ENCODE data around the gene PITRM1.

Gene PITRM1

GRCh38 chr10:3139216-3139910 is 33.2 kb downstream of the PITRM1 start:
- H3K27me3 Mint-ChIP-seq (ENCODE audit: low read depth): no peaks in the 10 kb centered on the region
- H3K27ac Mint-ChIP-seq: no peak overlapping the region
- no peak overlapping the region for H3K4me3 Mint-ChIP-seq
- peaks cover 38% of the 10 kb centered on the region for H3K4me1 Mint-ChIP-seq
- no peak for TF ChIP-seq CTCF (IDR thresholded peaks at IDR 0.05; ENCODE audit: unreplicated experiment in 3 of 3)
- H3K36me3 Mint-ChIP-seq (ENCODE audit: low read depth): peaks cover 86% of the 10 kb centered on the region
- no peaks in the 10 kb centered on the region for H3K9me3 Mint-ChIP-seq

- no peak overlapping the region for H3K4me3 Mint-ChIP-seq
- H3K4me1 Mint-ChIP-seq: peaks cover 38% of the 10 kb centered on the region
- no peaks in the 10 kb centered on the region for H3K27me3 Mint-ChIP-seq (ENCODE audit: low read depth)
- peak overlapping the region in 1 of 3 experiments; percentile 64 for H3K27ac Mint-ChIP-seq
- no peak for TF ChIP-seq CTCF (IDR thresholded peaks at IDR 0.05; ENCODE audit: unreplicated experiment in 3 of 3)
- H3K9me3 Mint-ChIP-seq: no peaks in the 10 kb centered on the region
- peaks cover 82% of the 10 kb centered on the region for H3K36me3 Mint-ChIP-seq (ENCODE audit: low read depth)
Measured at GRCh38 chr10:3137958-3138726, 34.4 kb downstream of the PITRM1 start.

GRCh38 chr10:3136763-3137611 is 35.6 kb downstream of the PITRM1 start:
- TF ChIP-seq CTCF (IDR thresholded peaks at IDR 0.05; ENCODE audit: unreplicated experiment in 3 of 3): no peak
- peaks cover 84% of the 10 kb centered on the region for H3K36me3 Mint-ChIP-seq (ENCODE audit: low read depth)
- H3K27me3 Mint-ChIP-seq (ENCODE audit: low read depth): no peaks in the 10 kb centered on the region
- H3K4me3 Mint-ChIP-seq: no peak overlapping the region
- H3K9me3 Mint-ChIP-seq: no peaks in the 10 kb centered on the region
- H3K4me1 Mint-ChIP-seq: peaks cover 33% of the 10 kb centered on the region
- H3K27ac Mint-ChIP-seq: peak overlapping the region in 1 of 3 experiments; percentile 64

GRCh38 chr10:3136336-3136735 is 36.2 kb downstream of the PITRM1 start:
- Mint-ChIP-seq H3K4me3 (no peak overlapping the region), H3K9me3 (no peaks in the 10 kb centered on the region), H3K4me1 (peaks cover 28% of the 10 kb centered on the region), H3K27ac (peak overlapping the region in 1 of 3 experiments; percentile 64), H3K36me3 (ENCODE audit: low read depth) (peaks cover 85% of the 10 kb centered on the region), H3K27me3 (ENCODE audit: low read depth) (no peaks in the 10 kb centered on the region)
- TF ChIP-seq CTCF (IDR thresholded peaks at IDR 0.05; ENCODE audit: unreplicated experiment in 3 of 3): no peak

- TF ChIP-seq CTCF (IDR thresholded peaks at IDR 0.05; ENCODE audit: unreplicated experiment in 3 of 3): no peak
- Mint-ChIP-seq H3K27me3 (ENCODE audit: low read depth) (no peaks in the 10 kb centered on the region), H3K4me3 (no peak overlapping the region), H3K4me1 (peaks cover 24% of the 10 kb centered on the region), H3K27ac (no peak overlapping the region), H3K9me3 (no peaks in the 10 kb centered on the region), H3K36me3 (ENCODE audit: low read depth) (peaks cover 73% of the 10 kb centered on the region)
Measured at GRCh38 chr10:3135006-3135405, 37.6 kb downstream of the PITRM1 start.
